Mammary epithelial cell (primary cell): ENCODE measurements around the gene SCNM1.

Source experiments
- CTCF ChIP-seq, 2 donors: IDR thresholded peaks in 1 of 2; conservative IDR thresholded peaks in 1 of 2; 2 replicates each; pipeline ENCODE4 v1.5.1; 2011 to 2012; ENCODE audit warnings: inconsistent platforms in 2 of 2, low read length in 2 of 2, mild to moderate bottlenecking in 2 of 2, control low read depth in 1 of 2, low read depth in 1 of 2; ENCODE audit not compliant: insufficient read depth in 1 of 2; ENCODE audit errors: extremely low read depth in 1 of 2
- EZH2 ChIP-seq: IDR thresholded peaks from 2 replicates; pipeline ENCODE4 v1.6.1; 2012; ENCODE audit warnings: low read length, inconsistent platforms, borderline replicate concordance

DNA sequence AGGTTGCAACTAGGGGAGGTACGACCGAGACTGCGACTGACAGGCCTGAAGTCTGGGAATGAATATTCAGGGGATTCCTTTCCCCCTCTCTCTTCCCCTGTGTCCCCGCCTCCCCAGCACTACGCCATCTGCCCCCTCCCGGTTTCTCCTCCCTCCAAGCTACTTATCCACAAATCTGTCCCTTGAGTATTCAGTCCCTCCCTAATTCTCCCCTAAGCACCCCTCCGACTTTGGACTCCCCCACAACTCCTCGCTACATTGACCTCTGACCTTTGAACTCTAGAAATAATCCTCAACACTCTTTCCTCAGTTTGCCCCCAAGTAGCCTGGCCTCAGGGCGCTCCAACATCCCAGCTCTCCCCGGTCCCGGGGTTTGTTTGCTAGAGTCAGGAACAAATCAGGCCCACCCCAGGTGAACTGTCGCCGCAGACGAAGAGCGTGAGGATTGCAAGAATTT is 635 bp upstream of the SCNM1 start:
- TF ChIP-seq CTCF (conservative IDR thresholded peaks at IDR 0.05 in 1 of 2, IDR thresholded peaks at IDR 0.05 in 1 of 2; ENCODE audit: extremely low read depth in 1 of 2, insufficient read depth in 1 of 2, low read depth in 1 of 2, low read length in 2 of 2) (no peak), EZH2 (no peak)
